Measurements from ENCODE around the gene KIF26B.

GRCh38 chr1:245105042-245105441 lies 49.7 kb upstream of the KIF26B start:
- TF ChIP-seq, protein P1, sequence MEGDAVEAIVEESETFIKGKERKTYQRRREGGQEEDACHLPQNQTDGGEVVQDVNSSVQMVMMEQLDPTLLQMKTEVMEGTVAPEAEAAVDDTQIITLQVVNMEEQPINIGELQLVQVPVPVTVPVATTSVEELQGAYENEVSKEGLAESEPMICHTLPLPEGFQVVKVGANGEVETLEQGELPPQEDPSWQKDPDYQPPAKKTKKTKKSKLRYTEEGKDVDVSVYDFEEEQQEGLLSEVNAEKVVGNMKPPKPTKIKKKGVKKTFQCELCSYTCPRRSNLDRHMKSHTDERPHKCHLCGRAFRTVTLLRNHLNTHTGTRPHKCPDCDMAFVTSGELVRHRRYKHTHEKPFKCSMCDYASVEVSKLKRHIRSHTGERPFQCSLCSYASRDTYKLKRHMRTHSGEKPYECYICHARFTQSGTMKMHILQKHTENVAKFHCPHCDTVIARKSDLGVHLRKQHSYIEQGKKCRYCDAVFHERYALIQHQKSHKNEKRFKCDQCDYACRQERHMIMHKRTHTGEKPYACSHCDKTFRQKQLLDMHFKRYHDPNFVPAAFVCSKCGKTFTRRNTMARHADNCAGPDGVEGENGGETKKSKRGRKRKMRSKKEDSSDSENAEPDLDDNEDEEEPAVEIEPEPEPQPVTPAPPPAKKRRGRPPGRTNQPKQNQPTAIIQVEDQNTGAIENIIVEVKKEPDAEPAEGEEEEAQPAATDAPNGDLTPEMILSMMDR (IDR thresholded peaks at IDR 0.05), result no peak
- no peak for TF ChIP-seq POLR2A (IDR thresholded peaks at IDR 0.05)
